ENCODE results near the gene STAT3.
A peak's percentile ranks its signal among the peaks of the same experiment; 100 is the strongest.
"Not testable (repeated sequence)": the region's sequence is repeated elsewhere in the genome, so short reads cannot be mapped to it uniquely, and the experiment has no call there.

Gene STAT3

GRCh38 chr17:42408061-42408460 lies 19.8 kb upstream of the STAT3 start:
- no peak for DNase-seq

GRCh38 chr17:42407289-42407836 lies 19.1 kb upstream of the STAT3 start:
- DNase-seq = peak; percentile 37

- no peak for DNase-seq
Observed at GRCh38 chr17:42406615-42407288, 18.5 kb upstream of the STAT3 start.

GRCh38 chr17:42405963-42406495 lies 17.8 kb upstream of the STAT3 start:
- DNase-seq = peak; percentile 75

GRCh38 chr17:42405076-42405475 lies 16.8 kb upstream of the STAT3 start:
- no peak for DNase-seq

GRCh38 chr17:42404326-42405055 lies 16.2 kb upstream of the STAT3 start:
- DNase-seq = no peak

- peak; percentile 26 for DNase-seq
Observed at GRCh38 chr17:42403150-42403549, 14.9 kb upstream of the STAT3 start.

- no peak for DNase-seq
Observed at GRCh38 chr17:42402117-42402516, 13.9 kb upstream of the STAT3 start.

- not testable (repeated sequence) for DNase-seq
Observed at GRCh38 chr17:42400844-42401375, 12.7 kb upstream of the STAT3 start.

- no peak for DNase-seq
Observed at GRCh38 chr17:42399948-42400843, 12.0 kb upstream of the STAT3 start.

- no peak for DNase-seq
Observed at GRCh38 chr17:42399121-42399520, 10.9 kb upstream of the STAT3 start.

GRCh38 chr17:42395601-42396000 lies 7.4 kb upstream of the STAT3 start:
- not testable (repeated sequence) for DNase-seq

- no peak for DNase-seq
Observed at GRCh38 chr17:42394838-42395237, 6.6 kb upstream of the STAT3 start.

- no peak for DNase-seq
Observed at GRCh38 chr17:42392692-42393415, 4.6 kb upstream of the STAT3 start.

- not testable (repeated sequence) for DNase-seq
Observed at GRCh38 chr17:42391439-42391838, 3.2 kb upstream of the STAT3 start.

- DNase-seq = no peak
Observed at GRCh38 chr17:42389899-42390298, 1.7 kb upstream of the STAT3 start.

GRCh38 chr17:42389135-42389417 lies 834 bp upstream of the STAT3 start:
- no peak for DNase-seq

GRCh38 chr17:42387661-42388380 lies 421 bp downstream of the STAT3 start:
- DNase-seq = no peak

GRCh38 chr17:42386777-42387657 lies 1.2 kb downstream of the STAT3 start:
- no peak for DNase-seq

- DNase-seq = no peak
Observed at GRCh38 chr17:42381898-42382297, 6.3 kb downstream of the STAT3 start.
